Neural progenitor cell (in vitro differentiated cells): Measurements from ENCODE around the gene GMPR.

Experiments
- CTCF ChIP-seq: fragments of 200-600 bp; sonication (generic); IDR thresholded peaks from 2 replicates; pipeline ENCODE4 v1.5.1; 2017; ENCODE audit warnings: antibody characterized with exemption, mild to moderate bottlenecking
- EZH2 ChIP-seq: fragments of 200-600 bp; sonication (generic); IDR thresholded peaks from 2 replicates; pipeline ENCODE4 v1.6.1; 2017; ENCODE audit warnings: antibody characterized with exemption, mild to moderate bottlenecking, moderate library complexity
- EZH2phosphoT487 ChIP-seq: fragments of 200-600 bp; sonication (generic); IDR thresholded peaks from 2 replicates; pipeline ENCODE4 v1.6.1; 2017; ENCODE audit warnings: antibody characterized with exemption

- TF ChIP-seq CTCF (no peak), EZH2phosphoT487 (no peak), EZH2 (no peak)
Observed at GRCh38 chr6:16333580-16333979, 95.2 kb downstream of the GMPR start.
